ENCODE results near the gene TNPO1. TPM values are rescaled to one million over a fixed set of nuclear protein-coding genes. Genes with fewer than 3 reads are reported as not detected.

Gene TNPO1
- total and polyA plus RNA-seq, 10 of the 15 experiments (the other 5 are each of a cell fraction or from before 2014, with no cell fraction given) = 18.1 to 123 (median 79.2) TPM

GRCh38 chr5:72837524-72838096 lies 21.1 kb downstream of the TNPO1 start:
- ChIA-PET CTCF (interaction anchor here (1.2 to 1.9 kb wide), 3 partner anchors 17 to 227 kb away, joined by 3 to 7 read pairs (median 6); no protein-coding TSS in a partner anchor), POLR2A (interaction anchor here (0.6 to 1.2 kb wide), 2 partner anchors 43 to 329 kb away, joined by 3 to 5 read pairs; no protein-coding TSS in a partner anchor), RAD21 (ENCODE audit: unreplicated experiment) (interaction anchor here (1.1 kb wide), 1 partner anchor 8 kb away, joined by 4 read pairs; no protein-coding TSS in a partner anchor), SMC1A (ENCODE audit: uncharacterized antibody, unreplicated experiment) (interaction anchor here (1.5 kb wide), 1 partner anchor 20 kb away, joined by 8 read pairs; no protein-coding TSS in a partner anchor)
- no peaks in the 10 kb centered on the region; the same call in 1 of the 2 replicates for H3K79me2 ChIP-seq (ENCODE audit: control insufficient read depth, insufficient read depth, low read length)
- H3K27me3 ChIP-seq (replicated peaks in 1 of 2; ENCODE audit: control insufficient read depth in 2 of 2, insufficient read depth in 2 of 2, low read length in 1 of 2) = no peaks in the 10 kb centered on the region
- FAIRE-seq = no peak
- no peak overlapping the region for H3K4me3 ChIP-seq
- no peak for DNase-seq (ENCODE audit: low read depth, low spot score)
- H3K27ac ChIP-seq (ENCODE audit: control insufficient read depth, insufficient read depth) = no peak overlapping the region
- intact Hi-C loops (cut with micrococcal nuclease; ENCODE audit: unreplicated experiment) = no loop called here
- no peak overlapping the region for H2AFZ ChIP-seq (ENCODE audit: control insufficient read depth, low read depth, low read length)
- no peaks in the 10 kb centered on the region for H3K9me3 ChIP-seq (replicated peaks; ENCODE audit: control insufficient read depth, insufficient read depth, low read length)
- H3K4me2 ChIP-seq (ENCODE audit: control insufficient read depth, insufficient read depth) = no peak overlapping the region
- no TSS peak for BruUV-seq (replicated peaks)
- H3K36me3 ChIP-seq (ENCODE audit: control insufficient read depth in 2 of 2, insufficient read depth in 2 of 2, low read length in 1 of 2) = no peaks in the 10 kb centered on the region
- no peak overlapping the region for H3K9ac ChIP-seq (ENCODE audit: control insufficient read depth, insufficient read depth, low read length)
- H3K4me1 ChIP-seq (ENCODE audit: control insufficient read depth, insufficient read depth, low read length) = no peaks in the 10 kb centered on the region
- WGBS (ENCODE audit: insufficient coverage, insufficient replicate concordance, low lambda C conversion rate, missing lambda C conversion rate) = 89% methylated on average over 4 of the region's 4 CpGs
- H4K20me1 ChIP-seq (ENCODE audit: control insufficient read depth, insufficient read depth) = no peaks in the 10 kb centered on the region
- ATAC-seq = no peak
- in situ Hi-C loops (cut with MboI) = no loop called here
- TF ChIP-seq NRF1 (conservative IDR thresholded peaks at IDR 0.05; ENCODE audit: low read depth, low read length) (no peak), STAT3 (IDR thresholded peaks at IDR 0.05; ENCODE audit: low read depth, low read length) (no peak), POU2F2 (IDR thresholded peaks at IDR 0.05; ENCODE audit: borderline replicate concordance, low read depth, low read length) (no peak), NFYA (IDR thresholded peaks at IDR 0.05; ENCODE audit: borderline replicate concordance, low read depth, low read length) (no peak), ZNF687 (IDR thresholded peaks at IDR 0.05) (no peak), WRNIP1 (IDR thresholded peaks at IDR 0.05; ENCODE audit: borderline replicate concordance, low read depth, low read length) (no peak), SUZ12 (IDR thresholded peaks at IDR 0.05; ENCODE audit: unreplicated experiment) (no peak), IKZF2 (IDR thresholded peaks at IDR 0.05) (no peak), FOS (IDR thresholded peaks at IDR 0.05; ENCODE audit: borderline replicate concordance, extremely low read depth, insufficient read length) (no peak), ZNF24 (IDR thresholded peaks at IDR 0.05) (no peak), RCOR1 (conservative IDR thresholded peaks at IDR 0.05; ENCODE audit: low read depth, low read length) (no peak)
- TF ChIP-seq, protein P1, sequence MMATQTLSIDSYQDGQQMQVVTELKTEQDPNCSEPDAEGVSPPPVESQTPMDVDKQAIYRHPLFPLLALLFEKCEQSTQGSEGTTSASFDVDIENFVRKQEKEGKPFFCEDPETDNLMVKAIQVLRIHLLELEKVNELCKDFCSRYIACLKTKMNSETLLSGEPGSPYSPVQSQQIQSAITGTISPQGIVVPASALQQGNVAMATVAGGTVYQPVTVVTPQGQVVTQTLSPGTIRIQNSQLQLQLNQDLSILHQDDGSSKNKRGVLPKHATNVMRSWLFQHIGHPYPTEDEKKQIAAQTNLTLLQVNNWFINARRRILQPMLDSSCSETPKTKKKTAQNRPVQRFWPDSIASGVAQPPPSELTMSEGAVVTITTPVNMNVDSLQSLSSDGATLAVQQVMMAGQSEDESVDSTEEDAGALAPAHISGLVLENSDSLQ (IDR thresholded peaks at IDR 0.05) = no peak
- TF ChIP-seq, protein P2, sequence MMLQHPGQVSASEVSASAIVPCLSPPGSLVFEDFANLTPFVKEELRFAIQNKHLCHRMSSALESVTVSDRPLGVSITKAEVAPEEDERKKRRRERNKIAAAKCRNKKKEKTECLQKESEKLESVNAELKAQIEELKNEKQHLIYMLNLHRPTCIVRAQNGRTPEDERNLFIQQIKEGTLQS (IDR thresholded peaks at IDR 0.05; ENCODE audit: borderline replicate concordance, extremely low read depth, low read depth, low read length) = no peak
- TF ChIP-seq, protein P3, sequence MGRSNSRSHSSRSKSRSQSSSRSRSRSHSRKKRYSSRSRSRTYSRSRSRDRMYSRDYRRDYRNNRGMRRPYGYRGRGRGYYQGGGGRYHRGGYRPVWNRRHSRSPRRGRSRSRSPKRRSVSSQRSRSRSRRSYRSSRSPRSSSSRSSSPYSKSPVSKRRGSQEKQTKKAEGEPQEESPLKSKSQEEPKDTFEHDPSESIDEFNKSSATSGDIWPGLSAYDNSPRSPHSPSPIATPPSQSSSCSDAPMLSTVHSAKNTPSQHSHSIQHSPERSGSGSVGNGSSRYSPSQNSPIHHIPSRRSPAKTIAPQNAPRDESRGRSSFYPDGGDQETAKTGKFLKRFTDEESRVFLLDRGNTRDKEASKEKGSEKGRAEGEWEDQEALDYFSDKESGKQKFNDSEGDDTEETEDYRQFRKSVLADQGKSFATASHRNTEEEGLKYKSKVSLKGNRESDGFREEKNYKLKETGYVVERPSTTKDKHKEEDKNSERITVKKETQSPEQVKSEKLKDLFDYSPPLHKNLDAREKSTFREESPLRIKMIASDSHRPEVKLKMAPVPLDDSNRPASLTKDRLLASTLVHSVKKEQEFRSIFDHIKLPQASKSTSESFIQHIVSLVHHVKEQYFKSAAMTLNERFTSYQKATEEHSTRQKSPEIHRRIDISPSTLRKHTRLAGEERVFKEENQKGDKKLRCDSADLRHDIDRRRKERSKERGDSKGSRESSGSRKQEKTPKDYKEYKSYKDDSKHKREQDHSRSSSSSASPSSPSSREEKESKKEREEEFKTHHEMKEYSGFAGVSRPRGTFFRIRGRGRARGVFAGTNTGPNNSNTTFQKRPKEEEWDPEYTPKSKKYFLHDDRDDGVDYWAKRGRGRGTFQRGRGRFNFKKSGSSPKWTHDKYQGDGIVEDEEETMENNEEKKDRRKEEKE (IDR thresholded peaks at IDR 0.05) = no peak

All from GM12878 (cell line).